ENCODE measurements around the gene IQSEC2. TPM values are rescaled to one million over a fixed set of nuclear protein-coding genes. Genes with fewer than 3 reads are reported as not detected.
A peak's percentile ranks its signal among the peaks of the same experiment; 100 is the strongest.

IQSEC2 gene
- total and polyA plus RNA-seq, 2 of the 8 experiments (the other 6 are each of a cell fraction or from before 2014, with no cell fraction given) = 6.1 to 54.9 TPM

GRCh38 chrX:53288189-53288588 lies 6.8 kb upstream of the IQSEC2 start:
- Histone ChIP-seq H2BK20ac (ENCODE audit: low read length) (no peak overlapping the region), H3K4me2 (ENCODE audit: insufficient read depth in 1 of 2, low read depth in 2 of 2, low read length in 2 of 2) (no peak overlapping the region), H3K9ac (replicated peaks in 1 of 4; ENCODE audit: extremely low read depth in 1 of 4, low read depth in 3 of 4, low read length in 3 of 4) (no peak overlapping the region)

More at GRCh38 chrX:53288189-53288588, 6.8 kb upstream of the IQSEC2 start:
- ChIA-PET POLR2A (ENCODE audit: partially characterized antibody) (no interaction called here), CTCF (ENCODE audit: partially characterized antibody) (interaction anchor here (0.9 kb wide), 1 partner anchor 25 kb away, joined by 5 read pairs; no protein-coding TSS in a partner anchor)
- Histone ChIP-seq H3K23ac (ENCODE audit: insufficient read length) (no peak overlapping the region), H3K36me3 (ENCODE audit: control insufficient read depth in 2 of 4, insufficient read depth in 4 of 4, low read length in 3 of 4) (no peaks in the 10 kb centered on the region), H4K91ac (replicated peaks; ENCODE audit: insufficient read length, low read length) (no peak overlapping the region), H3K23me2 (ENCODE audit: low read depth, low read length) (no peaks in the 10 kb centered on the region), H3K56ac (replicated peaks; ENCODE audit: insufficient read length, low read depth, low read length) (no peak overlapping the region), H3K18ac (ENCODE audit: extremely low read depth, low read length) (no peak overlapping the region), H3K27me3 (replicated peaks in 1 of 4; ENCODE audit: control insufficient read depth in 3 of 4, extremely low read depth in 1 of 4, insufficient read depth in 3 of 4, low read length in 3 of 4) (no peaks in the 10 kb centered on the region), H3K4ac (replicated peaks; ENCODE audit: insufficient read length, low read depth, low read length) (no peak overlapping the region), H2AFZ (ENCODE audit: low read length) (no peak overlapping the region), H3K14ac (ENCODE audit: insufficient read length) (no peak overlapping the region), H3K79me2 (ENCODE audit: control insufficient read depth in 1 of 2, insufficient read depth in 2 of 2, low read length in 2 of 2) (no peaks in the 10 kb centered on the region; a peak in 1 of 4 replicates), H3K79me1 (ENCODE audit: low read depth, low read length) (no peaks in the 10 kb centered on the region), H2AK5ac (ENCODE audit: low read depth, low read length) (no peak overlapping the region), H3K9me3 (ENCODE audit: insufficient read depth in 2 of 2, low read depth in 1 of 2, low read length in 1 of 2) (no peaks in the 10 kb centered on the region), H2BK5ac (ENCODE audit: low read depth, low read length) (no peak overlapping the region), H2BK15ac (ENCODE audit: low read length) (no peak overlapping the region), H3K4me1 (replicated peaks in 1 of 4; ENCODE audit: control insufficient read depth in 3 of 4, insufficient read depth in 4 of 4, low read length in 3 of 4) (peaks cover 0 to 3% (median 0%) of the 10 kb centered on the region in 4 experiments; a peak in 5 of 7 replicates), H4K8ac (ENCODE audit: extremely low read depth, insufficient read depth, low read length) (no peak overlapping the region), H4K5ac (ENCODE audit: insufficient read length, low read depth, low read length) (no peak overlapping the region), H2BK12ac (ENCODE audit: low read depth, low read length) (no peak overlapping the region), H2BK120ac (replicated peaks; ENCODE audit: low read depth, low read length) (no peak overlapping the region), H3K27ac (ENCODE audit: low read depth, low read length) (no peak overlapping the region), H4K20me1 (replicated peaks in 1 of 2; ENCODE audit: control insufficient read depth in 1 of 2, insufficient read depth in 2 of 2, low read length in 2 of 2) (no peaks in the 10 kb centered on the region), H3K4me3 (ENCODE audit: extremely low read depth in 1 of 4, insufficient read depth in 2 of 4, low read depth in 3 of 4, low read length in 4 of 4) (no peak overlapping the region)
- TF ChIP-seq RAD21 (IDR thresholded peaks at IDR 0.05 in 1 of 2, conservative IDR thresholded peaks at IDR 0.05 in 1 of 2; ENCODE audit: low read depth in 2 of 2, low read length in 2 of 2) = no peak
- TF ChIP-seq GTF2F1 (IDR thresholded peaks at IDR 0.05; ENCODE audit: borderline replicate concordance, low read depth, low read length) = no peak
- TF ChIP-seq TCF12 (IDR thresholded peaks at IDR 0.05; ENCODE audit: low read depth, low read length) = no peak
- no peak for TF ChIP-seq CBX8 (IDR thresholded peaks at IDR 0.05; ENCODE audit: borderline replicate concordance, low read depth, low read length)
- TF ChIP-seq HDAC6 (IDR thresholded peaks at IDR 0.05; ENCODE audit: low read depth, low read length) = no peak
- no peak for TF ChIP-seq TEAD4 (IDR thresholded peaks at IDR 0.05; ENCODE audit: low read depth, low read length)
- peak in 1 of 2 experiments; percentile 55 for DNase-seq (ENCODE audit: low read depth in 1 of 2, low spot score in 2 of 2)
- WGBS, 2 experiments (ENCODE audit: extremely low coverage in 1 of 2, insufficient coverage in 1 of 2, insufficient read length in 1 of 2, insufficient replicate concordance in 2 of 2, low coverage in 1 of 2, low lambda C conversion rate in 2 of 2, missing lambda C conversion rate in 1 of 2) = 45% methylated on average over 8 of the region's 8 CpGs; no CpG with 5 or more reads in 1 of the 2 experiments
- no peak for FAIRE-seq

All from H1 (cell line).